Measurements from ENCODE around the gene DLK2. TPM values are rescaled to one million over a fixed set of nuclear protein-coding genes. Genes with fewer than 3 reads are reported as not detected.

The DLK2 gene
- total RNA-seq, 2 donors from 2014 or later, result 0.14 to 0.42 TPM

DNA sequence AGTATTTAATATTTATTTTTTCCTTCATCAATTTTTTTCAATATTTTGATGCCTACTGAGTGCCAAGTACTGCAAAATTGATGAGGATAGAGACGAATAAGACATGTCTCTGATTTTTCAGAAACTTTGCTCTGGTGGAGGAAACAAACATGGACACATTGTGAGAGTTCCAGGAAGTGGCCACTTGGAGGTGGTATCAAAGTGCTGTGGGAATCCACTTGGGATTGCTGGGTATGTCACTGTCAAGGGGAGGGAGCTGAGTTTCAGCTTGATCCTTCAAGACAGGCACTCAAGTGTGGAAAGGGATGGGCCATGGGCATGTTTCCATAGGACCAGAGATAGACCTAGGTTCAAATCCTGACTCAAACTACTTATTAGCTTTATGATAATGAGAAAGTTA is 52.5 kb downstream of the DLK2 start:
- intact Hi-C loops (cut with DNase I), result no loop called here
- DNase-seq (ENCODE audit: low spot score), result no peak

GRCh38 chr6:43401730-43402129 is 53.6 kb downstream of the DLK2 start:
- DNase-seq (ENCODE audit: low spot score), result no peak
- intact Hi-C loops (cut with DNase I), result no loop called here

Small RNAs within 50 kb of the gene (microRNA-seq; reads per million reads assigned to microRNA genes)
- gene MIR6780B (ENCODE audit: borderline microRNAs expressed in 2 of 2), result 0 reads per million in 2 donors

Other genes with a start within 250 kb of the DLK2 start
- 10 to 100 TPM; 24.5 to 42.5 TPM for gene DNPH1, start 226.1 kb downstream of the DLK2 start, total RNA-seq
- under 1 TPM; 0.09 to 0.14 TPM for gene TTBK1, start 212.1 kb downstream of the DLK2 start, total RNA-seq
- gene SLC22A7, start 157.3 kb downstream of the DLK2 start, total RNA-seq, result not detected
- 1 to 10 TPM in 1 of 2 donors, under 1 TPM in 1; 1.00 to 1.4 TPM for gene CRIP3, start 146.7 kb downstream of the DLK2 start, total RNA-seq
- 10 to 100 TPM; 11.2 to 13.9 TPM for gene ZNF318, start 85.9 kb downstream of the DLK2 start, total RNA-seq
- 10 to 100 TPM; 21.1 to 22.4 TPM for gene ABCC10, start 28.0 kb downstream of the DLK2 start, total RNA-seq
- gene TJAP1, start 22.0 kb upstream of the DLK2 start, total RNA-seq, result 10 to 100 TPM; 23.4 to 25.4 TPM
- gene LRRC73, start 54.8 kb upstream of the DLK2 start, total RNA-seq, result under 1 TPM; 0.69 to 0.90 TPM
- 10 to 100 TPM; 54.6 to 61.3 TPM for gene YIPF3, start 61.4 kb upstream of the DLK2 start, total RNA-seq
- 10 to 100 TPM; 23.9 to 31.7 TPM for gene POLR1C, start 61.5 kb upstream of the DLK2 start, total RNA-seq
- 10 to 100 TPM; 18.4 to 26.2 TPM for gene XPO5, start 120.5 kb upstream of the DLK2 start, total RNA-seq
- 10 to 100 TPM; 11.0 to 16.7 TPM for gene POLH, start 120.6 kb upstream of the DLK2 start, total RNA-seq
- gene GTPBP2, start 173.7 kb upstream of the DLK2 start, total RNA-seq, result 10 to 100 TPM; 43.3 to 50.4 TPM
- 10 to 100 TPM; 12.0 to 15.5 TPM for gene MAD2L1BP, start 180.3 kb upstream of the DLK2 start, total RNA-seq
- gene RSPH9, start 189.5 kb upstream of the DLK2 start, total RNA-seq, result under 1 TPM; 0.19 to 0.23 TPM
- 10 to 100 TPM; 25.4 to 28.2 TPM for gene MRPS18A, start 232.2 kb upstream of the DLK2 start, total RNA-seq